SK-N-DZ (cell line): Measurements from ENCODE around the gene ZNF581.

Experiments used
- DNase-seq: peaks from one replicate; pipeline ENCODE4 v3.0.0-alpha.2; 2015; ENCODE audit warnings: low spot score

The ZNF581 gene

GRCh38 chr19:55666343-55667005 lies 23.0 kb downstream of the ZNF581 start:
- no peak for DNase-seq

GRCh38 chr19:55667006-55667381 lies 23.5 kb downstream of the ZNF581 start:
- no peak for DNase-seq

- no peak for DNase-seq
These were observed 24.1 kb downstream of the ZNF581 start for GRCh38 chr19:55667511-55667910.

GRCh38 chr19:55667958-55668357 lies 24.5 kb downstream of the ZNF581 start:
- no peak for DNase-seq

GRCh38 chr19:55668603-55669348 lies 25.3 kb downstream of the ZNF581 start:
- no peak for DNase-seq

GRCh38 chr19:55669418-55670279 lies 26.2 kb downstream of the ZNF581 start:
- DNase-seq: no peak

GRCh38 chr19:55670280-55671053 lies 27.0 kb downstream of the ZNF581 start:
- no peak for DNase-seq

- DNase-seq: no peak
These were observed 27.6 kb downstream of the ZNF581 start for GRCh38 chr19:55671054-55671378.

- no peak for DNase-seq
These were observed 29.0 kb downstream of the ZNF581 start for GRCh38 chr19:55672418-55672817.

GRCh38 chr19:55673465-55673864 lies 30.0 kb downstream of the ZNF581 start:
- DNase-seq: no peak

GRCh38 chr19:55673889-55674288 lies 30.4 kb downstream of the ZNF581 start:
- no peak for DNase-seq

- no peak for DNase-seq
These were observed 31.0 kb downstream of the ZNF581 start for GRCh38 chr19:55674459-55674840.

- DNase-seq: peak; percentile 89
These were observed 31.6 kb downstream of the ZNF581 start, which contains the start of gene EPN1 for GRCh38 chr19:55674841-55675660. Gene EPN1 (plus strand): TSS chr19:55675226. CDS start chr19:55678628, 3,402 bp downstream.

- DNase-seq: no peak
These were observed 32.4 kb downstream of the ZNF581 start for GRCh38 chr19:55675661-55676354.

- no peak for DNase-seq
These were observed 32.9 kb downstream of the ZNF581 start for GRCh38 chr19:55676383-55676782.

- DNase-seq: no peak
These were observed 33.5 kb downstream of the ZNF581 start for GRCh38 chr19:55676889-55677505.

GRCh38 chr19:55677572-55678028 lies 34.2 kb downstream of the ZNF581 start:
- no peak for DNase-seq

- no peak for DNase-seq
These were observed 34.7 kb downstream of the ZNF581 start for GRCh38 chr19:55678121-55678671.
